Ishikawa (cell line): ENCODE data around the gene RWDD1.

Source experiments
- RAD21 ChIP-seq: IDR thresholded peaks from 2 replicates; pipeline ENCODE4 v1.6.1; 2012; ENCODE audit warnings: low read depth
- YY1 ChIP-seq: IDR thresholded peaks from 2 replicates; pipeline ENCODE4 v1.6.1; 2012; ENCODE audit warnings: low read depth
- TF ChIP-seq, protein P1 (sequence below): IDR thresholded peaks from 2 replicates; pipeline ENCODE4 v1.6.1; 2012; ENCODE audit warnings: low read depth, mild to moderate bottlenecking

DNA sequence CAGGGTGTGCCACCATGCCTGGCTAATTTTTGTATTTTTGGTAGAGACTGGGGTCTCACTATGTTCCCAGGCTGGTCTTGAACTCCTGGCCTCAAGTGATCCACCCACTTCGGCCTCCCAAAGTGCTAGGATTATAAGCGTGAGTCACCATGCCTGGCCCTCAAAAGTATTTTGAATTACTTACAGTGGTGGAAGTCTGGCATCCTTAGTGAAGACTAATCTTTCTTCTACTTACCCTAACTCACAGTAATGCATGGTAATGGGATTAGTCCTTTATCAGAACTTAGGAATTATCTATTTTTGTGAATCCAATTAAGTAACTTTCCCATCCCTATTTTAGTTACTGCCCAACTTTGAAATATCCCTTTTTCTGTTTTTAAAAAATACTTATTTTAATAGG lies 3.9 kb downstream of the RWDD1 start:
- no peak for TF ChIP-seq RAD21
- TF ChIP-seq, protein P1, sequence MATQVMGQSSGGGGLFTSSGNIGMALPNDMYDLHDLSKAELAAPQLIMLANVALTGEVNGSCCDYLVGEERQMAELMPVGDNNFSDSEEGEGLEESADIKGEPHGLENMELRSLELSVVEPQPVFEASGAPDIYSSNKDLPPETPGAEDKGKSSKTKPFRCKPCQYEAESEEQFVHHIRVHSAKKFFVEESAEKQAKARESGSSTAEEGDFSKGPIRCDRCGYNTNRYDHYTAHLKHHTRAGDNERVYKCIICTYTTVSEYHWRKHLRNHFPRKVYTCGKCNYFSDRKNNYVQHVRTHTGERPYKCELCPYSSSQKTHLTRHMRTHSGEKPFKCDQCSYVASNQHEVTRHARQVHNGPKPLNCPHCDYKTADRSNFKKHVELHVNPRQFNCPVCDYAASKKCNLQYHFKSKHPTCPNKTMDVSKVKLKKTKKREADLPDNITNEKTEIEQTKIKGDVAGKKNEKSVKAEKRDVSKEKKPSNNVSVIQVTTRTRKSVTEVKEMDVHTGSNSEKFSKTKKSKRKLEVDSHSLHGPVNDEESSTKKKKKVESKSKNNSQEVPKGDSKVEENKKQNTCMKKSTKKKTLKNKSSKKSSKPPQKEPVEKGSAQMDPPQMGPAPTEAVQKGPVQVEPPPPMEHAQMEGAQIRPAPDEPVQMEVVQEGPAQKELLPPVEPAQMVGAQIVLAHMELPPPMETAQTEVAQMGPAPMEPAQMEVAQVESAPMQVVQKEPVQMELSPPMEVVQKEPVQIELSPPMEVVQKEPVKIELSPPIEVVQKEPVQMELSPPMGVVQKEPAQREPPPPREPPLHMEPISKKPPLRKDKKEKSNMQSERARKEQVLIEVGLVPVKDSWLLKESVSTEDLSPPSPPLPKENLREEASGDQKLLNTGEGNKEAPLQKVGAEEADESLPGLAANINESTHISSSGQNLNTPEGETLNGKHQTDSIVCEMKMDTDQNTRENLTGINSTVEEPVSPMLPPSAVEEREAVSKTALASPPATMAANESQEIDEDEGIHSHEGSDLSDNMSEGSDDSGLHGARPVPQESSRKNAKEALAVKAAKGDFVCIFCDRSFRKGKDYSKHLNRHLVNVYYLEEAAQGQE: no peak
- no peak for TF ChIP-seq YY1
